Ovary (tissue), 10 donors: ENCODE measurements around the gene SLC45A2. TPM values are rescaled to one million over a fixed set of nuclear protein-coding genes. Genes with fewer than 3 reads are reported as not detected.
"Not testable (repeated sequence)": the region's sequence is repeated elsewhere in the genome, so short reads cannot be mapped to it uniquely, and the experiment has no call there.

Experiments
- DNase-seq, 5 donors: peaks; one replicate each; pipeline ENCODE4 v3.0.0-alpha.2; 2019 to 2020
- H3K27ac ChIP-seq, 2 donors: fragments of 200-600 bp; one replicate each; pipeline versions ENCODE4 v1.5.1 to v1.8.0; 2019 to 2022
- H3K27me3 ChIP-seq: fragments of 200-600 bp; one replicate; pipeline ENCODE4 v1.8.0; 2022
- H3K36me3 ChIP-seq: fragments of 200-600 bp; sonication (generic); one replicate; pipeline ENCODE4 v1.5.1; 2019
- H3K4me1 ChIP-seq: one replicate; pipeline ENCODE4 v1.8.1; 2013; ENCODE audit warnings: mild to moderate bottlenecking, moderate library complexity; ENCODE audit not compliant: insufficient read depth
- H3K4me3 ChIP-seq: fragments of 200-600 bp; sonication (generic); one replicate; pipeline ENCODE4 v1.5.1; 2017
- H3K9me3 ChIP-seq, 2 donors: fragments of 200-600 bp in 1 of 2; sonication (generic) in 1 of 2; one replicate each; pipeline versions ENCODE4 v1.5.1 to v1.8.1; 2013 to 2019; ENCODE audit warnings: mild to moderate bottlenecking in 1 of 2, moderate library complexity in 1 of 2
- EP300 ChIP-seq: sonication (generic); formaldehyde crosslinking; IDR thresholded peaks from one replicate; pipeline ENCODE4 v1.6.1; 2017; ENCODE audit warnings: antibody characterized with exemption
- POLR2A ChIP-seq: fragments of 450-650 bp; IDR thresholded peaks from one replicate; pipeline ENCODE4 v1.6.1; 2017; ENCODE audit warnings: antibody characterized with exemption, mild to moderate bottlenecking, moderate library complexity
- WGBS, 3 donors: extraction: QIAGEN DNeasy Blood & Tissue Kit in 1 of 3; methylation state at CpG; one replicate each; pipeline versions ENCODE4 v1.1.5 to v1.1.7; 2013 to 2017; 5-methylcytosine and 5-hydroxymethylcytosine counted together
- intact Hi-C, 4 donors: fragments of 100-400 bp; cut with DNase I; formaldehyde crosslinking; loops; one replicate each; pipeline versions ENCODE4 v1.11.0 to v1.15.1; 2022 to 2023
- long read RNA-seq, 3 donors: library from polyadenylated mRNA in 2 of 3; unstranded in 2 of 3; transcript quantifications; one replicate each; pipeline ENCODE4 v2.0.0 and lab custom pipeline, GENCODE V29; 2021 to 2026
- polyA plus RNA-seq, 2 donors: library from polyadenylated mRNA; stranded (reverse); fragments of 200-250 nt in 1 of 2; fragments of 350-450 nt in 1 of 2; fragmentation: Illumina TruSeq in 1 of 2; extraction: RNeasy Lipid Tissue Mini Kit (QIAGEN cat#74804) in 1 of 2; gene quantifications; one replicate each; pipeline ENCODE4 v1.2.3, GENCODE V29; 2013 to 2014
- total RNA-seq, 7 donors: library from RNA; depleted of rRNA in 2 of 7; stranded (reverse); fragments of >200 nt in 2 of 7; fragmentation: NEBNext Ultra II Directional in 3 of 7; extraction: Animal tissue kit (Norgen Biotek cat#: 25700) in 3 of 7; gene quantifications; one replicate each; pipeline versions ENCODE4 v1.1.0 to v1.2.4, GENCODE V29; 2016 to 2023
- TF ChIP-seq, protein P1 (sequence below), 3 donors: fragments of 450-650 bp in 2 of 3; fragments of 200-600 bp in 1 of 3; IDR thresholded peaks; one replicate each; pipeline versions ENCODE4 v1.5.1 to v1.8.0; 2016 to 2022; ENCODE audit warnings: antibody characterized with exemption in 3 of 3, mild to moderate bottlenecking in 1 of 3
- donor health status: DM: no; HTN: no; CAD: no; lungs with moderate emphysema.
- donor health status: DM: no; HTN: no; CAD: no.
- donor health status: Bipolar disorder and iron deficiency.
- donor health status: DM: yes; HTN: yes; CAD: no.
- donor health status: DM: no; HTN: no; CAD: no.
- donor health status: DM: yes; HTN: yes; CAD: no.

SLC45A2 gene, protein sequence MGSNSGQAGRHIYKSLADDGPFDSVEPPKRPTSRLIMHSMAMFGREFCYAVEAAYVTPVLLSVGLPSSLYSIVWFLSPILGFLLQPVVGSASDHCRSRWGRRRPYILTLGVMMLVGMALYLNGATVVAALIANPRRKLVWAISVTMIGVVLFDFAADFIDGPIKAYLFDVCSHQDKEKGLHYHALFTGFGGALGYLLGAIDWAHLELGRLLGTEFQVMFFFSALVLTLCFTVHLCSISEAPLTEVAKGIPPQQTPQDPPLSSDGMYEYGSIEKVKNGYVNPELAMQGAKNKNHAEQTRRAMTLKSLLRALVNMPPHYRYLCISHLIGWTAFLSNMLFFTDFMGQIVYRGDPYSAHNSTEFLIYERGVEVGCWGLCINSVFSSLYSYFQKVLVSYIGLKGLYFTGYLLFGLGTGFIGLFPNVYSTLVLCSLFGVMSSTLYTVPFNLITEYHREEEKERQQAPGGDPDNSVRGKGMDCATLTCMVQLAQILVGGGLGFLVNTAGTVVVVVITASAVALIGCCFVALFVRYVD
- total RNA-seq, result under 1 TPM in 1 of 7 donors, not detected in 6; 0.15 TPM
- polyA plus RNA-seq, result not detected
- long read RNA-seq, donor 1, result 0 reads
- long read RNA-seq, donor 2, result 0 reads
- long read RNA-seq, donor 3, result 0 reads

DNA sequence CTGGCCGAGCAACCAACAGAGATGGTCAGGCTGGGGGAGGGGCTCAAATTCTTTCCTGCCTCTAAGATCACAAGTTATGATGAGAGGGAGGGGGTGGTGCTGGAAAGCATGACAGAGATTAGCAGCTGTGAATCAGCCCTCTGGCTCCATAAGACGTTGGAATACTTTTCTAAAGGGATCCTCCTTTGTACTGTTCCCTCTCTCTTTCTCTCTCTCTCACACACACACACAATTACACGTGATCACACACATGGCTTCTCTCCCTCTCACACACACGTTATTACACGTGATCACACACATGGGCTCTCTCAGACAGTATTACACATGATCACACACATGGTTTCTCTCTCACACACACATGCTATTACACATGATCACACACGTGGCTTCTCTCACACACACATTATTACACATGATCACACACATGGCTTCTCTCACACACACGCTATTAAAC is at the start of gene SLC45A2:
Gene SLC45A2 (minus strand): TSS at position 23 of the 454 bp plus-strand sequence. CDS start 110 bp downstream, outside the sequence.
- no peaks in the 10 kb centered on the region for H3K9me3 ChIP-seq
- WGBS, 3 donors, result 67 to 72% (median 68%) methylated on average over 7 of the region's 7 CpGs
- H3K27ac ChIP-seq, result no peak within 1 kb of the TSS
- H3K4me1 ChIP-seq, result no peaks in the 10 kb centered on the region
- no peak within 1 kb of the TSS for H3K4me3 ChIP-seq
- H3K27me3 ChIP-seq, result no peaks in the 10 kb centered on the region
- intact Hi-C loops, result no loop called here
- no peaks in the 10 kb centered on the region for H3K36me3 ChIP-seq
- TF ChIP-seq, protein P1, sequence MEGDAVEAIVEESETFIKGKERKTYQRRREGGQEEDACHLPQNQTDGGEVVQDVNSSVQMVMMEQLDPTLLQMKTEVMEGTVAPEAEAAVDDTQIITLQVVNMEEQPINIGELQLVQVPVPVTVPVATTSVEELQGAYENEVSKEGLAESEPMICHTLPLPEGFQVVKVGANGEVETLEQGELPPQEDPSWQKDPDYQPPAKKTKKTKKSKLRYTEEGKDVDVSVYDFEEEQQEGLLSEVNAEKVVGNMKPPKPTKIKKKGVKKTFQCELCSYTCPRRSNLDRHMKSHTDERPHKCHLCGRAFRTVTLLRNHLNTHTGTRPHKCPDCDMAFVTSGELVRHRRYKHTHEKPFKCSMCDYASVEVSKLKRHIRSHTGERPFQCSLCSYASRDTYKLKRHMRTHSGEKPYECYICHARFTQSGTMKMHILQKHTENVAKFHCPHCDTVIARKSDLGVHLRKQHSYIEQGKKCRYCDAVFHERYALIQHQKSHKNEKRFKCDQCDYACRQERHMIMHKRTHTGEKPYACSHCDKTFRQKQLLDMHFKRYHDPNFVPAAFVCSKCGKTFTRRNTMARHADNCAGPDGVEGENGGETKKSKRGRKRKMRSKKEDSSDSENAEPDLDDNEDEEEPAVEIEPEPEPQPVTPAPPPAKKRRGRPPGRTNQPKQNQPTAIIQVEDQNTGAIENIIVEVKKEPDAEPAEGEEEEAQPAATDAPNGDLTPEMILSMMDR (IDR thresholded peaks at IDR 0.05), result no peak
- DNase-seq, result no peak

DNA sequence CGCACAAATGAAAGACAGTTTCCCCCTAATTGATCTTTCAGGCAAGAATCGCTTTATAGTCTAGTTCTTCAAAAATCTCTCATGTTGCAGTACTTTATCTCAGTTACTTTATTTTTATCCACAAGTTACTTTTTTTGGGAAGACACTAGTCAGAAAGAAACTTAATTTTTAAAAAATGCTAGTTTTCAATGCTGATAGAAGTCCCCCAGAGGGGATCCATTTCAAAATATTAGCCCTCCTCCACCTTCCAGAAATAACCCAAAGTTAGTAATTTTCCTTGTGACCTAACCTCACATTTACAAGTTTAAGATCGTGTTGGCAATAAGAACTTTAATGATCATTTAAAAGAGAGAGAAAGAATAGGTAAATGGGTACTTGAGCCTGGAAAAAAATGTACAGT is 47.5 kb upstream of the SLC45A2 start:
- no peak for DNase-seq
- H3K9me3 ChIP-seq, result no peaks in the 10 kb centered on the region
- intact Hi-C loops, result no loop called here
- no peak overlapping the region for H3K27ac ChIP-seq
- WGBS, 3 donors, result 61 to 73% (median 61%) methylated on average over 3 of the region's 3 CpGs
- H3K4me1 ChIP-seq, result no peaks in the 10 kb centered on the region
- TF ChIP-seq, protein P1 (IDR thresholded peaks at IDR 0.05), result no peak
- no peak for TF ChIP-seq POLR2A
- TF ChIP-seq EP300, result no peak
- H3K4me3 ChIP-seq, result no peak overlapping the region
- no peaks in the 10 kb centered on the region for H3K36me3 ChIP-seq
- H3K27me3 ChIP-seq, result no peaks in the 10 kb centered on the region

DNA sequence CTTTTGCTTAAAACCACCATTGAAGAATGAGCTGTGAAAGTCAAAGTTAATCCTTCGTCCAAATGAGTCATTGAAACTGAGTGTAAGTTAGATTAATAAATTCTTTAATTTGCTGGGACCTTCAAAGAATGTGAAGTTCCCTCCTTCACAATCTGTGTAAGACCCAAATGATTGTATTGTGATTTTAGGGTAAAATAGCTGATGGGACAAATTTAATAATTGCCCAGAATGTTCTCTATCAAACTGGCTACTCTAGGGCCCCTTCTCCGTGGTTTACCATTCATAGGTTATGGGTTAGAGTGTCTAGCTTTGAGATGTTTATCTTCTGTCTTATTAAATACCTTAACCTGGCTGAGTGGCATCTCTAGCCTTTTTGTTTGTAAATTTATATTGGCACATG is 46.6 kb upstream of the SLC45A2 start:
- Histone ChIP-seq H3K4me3 (no peak overlapping the region), H3K36me3 (no peaks in the 10 kb centered on the region), H3K27ac (no peak overlapping the region), H3K9me3 (no peaks in the 10 kb centered on the region), H3K27me3 (no peaks in the 10 kb centered on the region), H3K4me1 (no peaks in the 10 kb centered on the region)
- WGBS, 3 donors, result 74 to 89% (median 85%) methylated on average over 2 of the region's 2 CpGs
- intact Hi-C loops, result no loop called here
- no peak for DNase-seq
- TF ChIP-seq, protein P1 (IDR thresholded peaks at IDR 0.05), result no peak
- no peak for TF ChIP-seq EP300
- no peak for TF ChIP-seq POLR2A

DNA sequence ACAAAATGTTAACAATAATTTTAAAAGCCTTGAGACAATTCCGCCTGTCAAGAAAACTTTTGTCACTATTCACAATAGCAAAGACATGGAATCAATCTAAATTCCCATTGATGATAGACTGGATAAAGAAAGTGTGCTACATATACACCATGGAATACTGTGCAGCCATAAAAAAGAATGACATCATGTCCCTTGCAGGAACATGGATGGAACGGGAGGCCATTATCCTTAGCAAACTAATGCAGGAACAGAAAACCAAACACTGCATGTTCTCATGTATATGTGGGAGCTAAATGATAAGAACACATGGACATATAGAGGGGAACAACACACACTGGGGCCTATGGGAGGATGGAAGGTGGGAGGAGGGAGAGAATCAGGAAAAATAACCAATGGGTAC is 46.1 kb upstream of the SLC45A2 start:
- H3K4me3 ChIP-seq, DNase-seq, H3K9me3 ChIP-seq, H3K27me3 ChIP-seq, H3K27ac ChIP-seq, intact Hi-C loops, H3K36me3 ChIP-seq, H3K4me1 ChIP-seq: not testable (repeated sequence)
- 97 to 99% (median 97%) methylated on average over 2 of the region's 2 CpGs for WGBS, 3 donors

DNA sequence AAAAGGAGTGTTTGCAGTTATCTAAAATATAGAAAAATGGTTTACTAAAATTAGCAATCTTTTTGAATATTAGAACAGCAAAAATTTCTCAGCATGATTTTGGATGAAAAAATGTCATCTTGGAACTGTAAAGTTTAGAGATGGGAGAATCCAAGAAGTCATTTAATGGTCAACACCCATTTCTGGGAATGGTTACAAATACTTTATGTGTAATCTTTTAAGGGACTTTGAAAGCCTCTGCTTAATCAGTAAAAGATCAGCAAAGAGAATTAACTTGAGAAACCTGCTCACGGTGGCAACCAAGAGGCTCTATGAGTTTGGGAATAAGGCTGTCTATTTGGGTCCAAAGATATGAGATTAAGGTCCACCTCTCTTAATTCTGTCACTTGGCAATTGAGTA is 45.6 kb upstream of the SLC45A2 start:
- H3K4me1 ChIP-seq, result no peaks in the 10 kb centered on the region
- WGBS, 3 donors, result 62 to 85% (median 66%) methylated on average over 1 of the region's 1 CpG
- H3K27ac ChIP-seq, result no peak overlapping the region
- H3K4me3 ChIP-seq, result no peak overlapping the region
- intact Hi-C loops, result no loop called here
- DNase-seq, result no peak
- H3K9me3 ChIP-seq, result no peaks in the 10 kb centered on the region
- H3K27me3 ChIP-seq, result no peaks in the 10 kb centered on the region
- H3K36me3 ChIP-seq, result no peaks in the 10 kb centered on the region
- TF ChIP-seq EP300 (no peak), POLR2A (no peak)
- TF ChIP-seq, protein P1 (IDR thresholded peaks at IDR 0.05), result no peak
